Measurements from ENCODE around the gene MAN2B1.

GRCh38 chr19:12597594-12597993 is 68.9 kb downstream of the MAN2B1 start:
- TF ChIP-seq EP300 (IDR thresholded peaks at IDR 0.05) (no peak), POLR2A (IDR thresholded peaks at IDR 0.05) (no peak)
